ENCODE measurements around the gene GSS.

- TF ChIP-seq CTCF (IDR thresholded peaks at IDR 0.05) (no peak), POLR2A (IDR thresholded peaks at IDR 0.05) (no peak)
These were observed 29.6 kb downstream of the GSS start for GRCh38 chr20:34925981-34926380.

Measured in heart left ventricle (tissue), 13 donors.